Right forelimb (tissue), 1 donor: Measurements from ENCODE around the gene PLPP3.

Source experiments
- DNase-seq: peaks from one replicate; pipeline ENCODE4 v3.0.0-alpha.2; 2018

PLPP3 gene

DNA sequence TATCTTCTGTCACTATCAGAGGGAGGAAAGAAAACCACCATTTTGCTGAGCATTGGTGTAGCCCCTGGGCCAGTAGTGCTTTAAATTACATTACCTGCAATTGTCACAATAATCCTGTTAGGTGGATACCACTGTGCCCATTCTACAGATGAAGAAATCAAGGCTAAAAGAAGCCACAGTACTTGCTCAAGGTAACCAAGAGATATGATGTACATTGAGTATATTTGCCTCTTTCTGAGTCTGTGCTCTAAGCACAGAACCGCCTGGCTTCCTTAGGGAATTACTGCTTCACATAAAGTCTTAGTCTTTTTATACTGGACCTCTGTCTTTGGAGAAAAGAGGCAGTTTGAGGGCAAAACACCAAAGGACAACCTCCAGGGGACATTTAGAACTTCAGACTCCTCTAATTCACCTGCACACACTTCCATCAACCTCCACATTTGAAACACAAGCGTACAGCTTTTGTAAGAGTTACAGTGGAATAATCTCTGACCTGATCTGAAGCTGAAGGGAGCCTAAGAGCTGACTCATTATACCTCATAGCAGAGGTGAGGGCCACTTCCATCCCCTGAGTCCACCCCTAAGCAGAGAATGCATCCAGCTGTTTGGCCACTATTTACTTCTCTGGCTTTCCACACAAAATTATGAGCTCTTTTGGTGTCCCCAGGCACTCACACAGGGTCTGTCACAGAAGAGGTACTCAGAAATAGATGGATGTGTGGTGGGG is 61.8 kb downstream of the PLPP3 start:
- DNase-seq = no peak

DNA sequence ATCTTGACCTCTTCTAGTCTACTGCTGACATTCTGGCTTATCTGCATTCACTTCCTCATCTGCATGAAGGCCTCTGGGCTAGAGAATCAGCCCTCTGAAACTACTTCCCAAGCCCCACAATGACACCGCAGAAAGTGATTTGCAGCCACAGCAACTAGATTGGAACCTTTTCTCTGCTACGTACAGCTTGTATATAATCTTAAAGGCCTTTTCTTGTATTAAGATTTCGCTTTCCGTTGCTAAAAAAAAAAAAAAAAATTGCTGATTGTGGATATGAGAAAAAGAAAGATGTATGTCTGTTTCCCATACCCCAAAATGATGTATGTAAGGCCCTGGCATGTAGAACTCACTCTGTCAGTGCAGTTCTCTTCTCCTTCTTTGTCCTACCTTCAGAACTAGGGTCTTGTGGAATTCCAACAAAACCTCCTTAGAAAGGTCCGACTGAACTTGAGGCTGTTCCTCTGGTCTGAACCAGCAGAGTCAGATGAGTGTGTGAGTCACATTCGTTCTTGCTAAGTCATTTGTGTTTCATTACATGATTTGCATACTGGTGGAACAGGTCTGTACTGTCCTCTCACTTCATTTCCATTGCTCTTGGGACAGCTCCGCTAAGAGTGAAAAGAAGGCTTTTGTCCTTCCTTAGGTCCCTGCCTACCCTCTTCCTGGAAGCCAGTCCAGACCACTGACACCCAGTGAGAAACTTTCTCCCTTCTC is 62.7 kb downstream of the PLPP3 start:
- DNase-seq = no peak

DNA sequence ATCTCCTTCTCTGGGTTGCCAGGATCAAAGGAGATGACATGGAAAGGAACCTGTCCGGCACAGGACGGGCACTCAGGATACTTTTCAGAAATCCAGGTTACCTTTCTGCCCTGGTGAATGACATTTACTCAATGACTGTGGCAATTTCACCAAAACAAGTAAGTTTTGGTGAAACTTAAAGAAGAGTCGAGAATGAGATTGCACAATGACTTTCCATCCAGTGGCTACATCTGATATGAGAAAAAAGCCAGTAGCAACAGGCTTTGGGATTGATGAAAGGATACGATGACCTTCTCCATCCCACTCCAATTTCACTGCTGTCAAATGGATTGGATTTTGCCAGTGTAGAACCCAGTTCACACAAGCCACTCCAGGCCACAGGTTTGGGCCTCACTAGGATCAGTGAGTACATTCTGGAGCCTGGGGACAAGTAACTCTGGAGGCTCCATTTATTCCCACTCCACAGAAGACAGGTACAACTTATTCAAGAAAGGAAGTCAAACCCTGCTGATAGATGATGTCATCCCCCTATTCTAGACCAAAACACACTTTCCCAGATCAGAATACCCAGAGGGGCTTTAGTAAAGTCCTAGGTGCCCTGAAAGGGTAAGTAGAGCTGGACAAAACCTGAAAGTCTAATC is 63.3 kb downstream of the PLPP3 start:
- DNase-seq = no peak

DNA sequence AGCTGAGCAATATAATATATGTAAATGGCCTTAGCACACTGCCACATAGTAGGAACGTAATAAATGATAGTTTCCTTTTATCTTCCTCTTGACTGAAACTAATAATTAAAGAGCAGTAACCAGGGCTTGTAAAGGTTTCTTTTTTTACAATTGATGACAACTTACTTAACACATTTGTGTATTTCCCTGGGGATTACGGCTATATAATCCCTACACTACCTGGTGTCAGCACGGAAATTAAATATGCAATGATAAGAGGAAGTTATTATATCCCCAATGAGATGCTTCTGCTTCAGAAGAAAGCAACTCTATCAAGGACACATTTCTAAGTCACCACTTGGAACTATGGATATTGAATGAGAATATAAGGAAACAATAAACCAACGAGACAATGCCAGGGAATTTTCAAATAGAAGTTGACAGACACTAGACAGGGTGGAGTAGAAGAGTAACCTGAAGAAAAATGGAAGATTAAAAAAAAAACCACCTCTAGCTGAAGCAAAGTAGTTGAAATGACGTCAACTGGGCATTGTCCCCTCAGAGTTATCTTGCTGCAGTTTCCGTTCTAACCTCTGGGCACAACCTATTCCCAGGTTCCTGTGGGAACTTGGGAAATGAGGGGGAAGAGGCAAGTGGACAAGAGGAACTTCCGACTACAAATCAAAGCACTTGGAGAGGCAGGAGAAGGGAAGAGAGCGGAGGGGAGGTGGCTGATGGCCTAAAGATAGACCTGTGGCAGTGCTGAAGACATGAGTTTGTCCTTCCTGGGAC is 66.5 kb downstream of the PLPP3 start:
- no peak for DNase-seq

DNA sequence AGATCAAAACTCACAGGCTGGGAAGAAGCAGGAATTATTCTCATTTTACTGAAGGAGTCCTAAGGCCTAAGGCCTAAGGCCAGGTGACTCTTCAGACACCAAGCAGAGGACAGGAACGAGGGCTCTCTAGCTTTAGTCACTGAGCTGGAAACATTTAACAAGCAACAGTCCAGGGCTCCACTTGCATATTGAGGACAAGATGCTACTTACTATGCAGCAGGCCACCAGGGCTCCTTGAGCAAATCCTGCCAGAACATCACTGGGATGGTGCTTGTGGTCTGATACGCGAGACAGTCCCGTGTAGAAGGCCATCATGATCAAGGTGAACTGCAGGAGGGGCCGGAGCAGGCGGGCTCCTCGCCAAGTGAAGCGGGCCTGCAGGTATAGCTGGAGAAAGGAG is 67.6 kb downstream of the PLPP3 start:
- no peak for DNase-seq

DNA sequence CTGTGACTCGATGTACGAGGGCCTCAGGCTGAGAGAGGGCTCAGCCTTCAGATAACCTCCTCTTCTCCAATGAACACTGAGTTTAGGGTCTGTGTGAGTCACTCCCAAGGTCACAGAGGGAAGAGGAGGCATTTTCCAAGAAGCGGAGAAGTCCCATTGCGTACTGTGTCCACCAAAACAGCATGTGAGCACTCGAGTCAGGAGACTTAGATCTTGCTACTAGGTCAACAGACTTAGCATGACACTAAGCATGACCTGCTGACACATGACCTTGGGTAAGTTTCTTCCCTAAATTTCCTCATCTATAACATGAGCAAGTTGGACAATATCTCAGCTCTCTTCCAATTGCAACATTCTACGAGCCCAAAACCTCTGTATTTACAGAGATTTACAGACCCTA is 68.0 kb downstream of the PLPP3 start:
- DNase-seq = no peak

DNA sequence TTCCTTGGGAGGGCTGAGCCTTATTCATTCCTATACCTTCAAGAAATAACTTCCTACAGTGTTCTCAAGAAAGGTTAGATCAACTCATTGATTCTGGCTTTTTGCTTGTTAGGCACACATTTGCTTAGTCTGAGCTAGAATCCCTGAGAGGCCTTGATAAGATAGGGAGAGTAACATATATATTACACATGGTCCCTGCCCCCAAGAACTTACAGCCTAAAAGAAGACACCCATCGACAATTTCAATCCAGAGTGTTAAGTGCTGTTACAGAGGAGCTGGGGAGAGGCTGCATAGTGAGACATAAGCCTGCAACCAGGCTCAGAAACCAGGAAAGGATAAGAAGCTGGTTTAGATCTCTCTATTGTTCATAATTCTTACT is 68.7 kb downstream of the PLPP3 start:
- DNase-seq = no peak

DNA sequence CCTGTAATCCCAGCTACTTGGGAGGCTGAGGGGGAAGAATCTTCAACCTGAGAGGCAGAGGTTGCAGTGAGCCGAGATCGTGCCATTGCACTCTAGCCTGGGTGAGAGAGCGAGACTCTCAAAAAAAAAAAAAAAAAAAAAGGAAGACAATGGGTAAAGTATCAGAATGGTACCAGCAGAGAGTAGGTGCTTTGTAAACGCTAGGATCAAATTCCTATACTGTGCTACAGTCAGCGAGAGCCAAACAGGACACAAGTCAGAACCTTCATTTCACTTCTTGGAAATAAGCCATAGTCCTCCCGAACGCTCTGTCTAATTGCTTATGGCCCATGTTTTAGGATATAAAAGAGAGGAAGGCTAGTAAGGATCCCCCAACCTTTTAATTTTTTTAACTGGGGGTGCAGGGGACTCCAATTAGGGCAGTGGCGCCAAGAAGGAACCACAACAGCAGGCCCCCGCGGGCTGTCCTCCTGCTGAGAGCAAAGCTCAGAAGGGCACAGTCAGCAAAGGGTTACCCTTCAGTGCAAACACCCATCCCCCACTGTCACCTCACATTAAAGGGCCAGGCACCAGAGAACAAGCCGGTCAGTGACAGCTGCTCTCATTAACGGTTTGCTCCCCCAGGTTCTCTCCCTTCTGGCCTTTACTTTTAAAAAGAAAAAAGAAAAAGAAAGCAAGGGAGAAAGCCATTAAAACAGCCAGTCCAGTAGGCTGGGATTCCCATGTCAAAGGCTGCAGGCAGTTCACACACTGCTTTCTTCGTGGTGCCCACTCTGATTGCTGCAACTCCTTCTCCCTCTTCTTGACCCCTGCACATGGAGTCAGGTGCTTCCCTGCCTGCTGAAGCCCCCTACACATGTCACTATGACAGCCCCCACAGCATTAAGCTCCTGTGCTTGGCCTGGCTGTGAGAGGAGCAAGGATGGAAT is 69.4 kb downstream of the PLPP3 start:
- DNase-seq = no peak

DNA sequence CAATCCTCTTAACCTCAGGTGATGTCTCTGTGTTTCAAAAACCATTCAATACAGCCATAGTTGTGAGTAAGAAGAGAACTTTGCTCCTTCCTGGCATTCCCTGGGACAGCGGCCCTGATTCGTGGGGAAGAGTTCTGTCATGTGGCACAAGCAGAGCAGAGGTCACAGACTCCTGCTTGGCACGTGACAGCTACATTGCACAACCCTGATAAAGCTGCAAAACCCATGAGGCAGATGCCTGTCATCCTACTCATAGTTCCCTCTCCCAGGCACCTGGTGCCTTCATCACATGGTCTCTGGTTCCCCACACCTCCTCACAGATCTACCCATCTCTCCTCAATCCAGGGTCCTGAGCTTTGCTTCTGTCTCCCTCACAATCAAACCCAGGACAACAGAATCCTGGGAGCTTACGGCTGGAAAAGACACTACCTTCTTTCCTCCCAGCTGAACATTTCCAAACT is 70.8 kb downstream of the PLPP3 start:
- DNase-seq = no peak

DNA sequence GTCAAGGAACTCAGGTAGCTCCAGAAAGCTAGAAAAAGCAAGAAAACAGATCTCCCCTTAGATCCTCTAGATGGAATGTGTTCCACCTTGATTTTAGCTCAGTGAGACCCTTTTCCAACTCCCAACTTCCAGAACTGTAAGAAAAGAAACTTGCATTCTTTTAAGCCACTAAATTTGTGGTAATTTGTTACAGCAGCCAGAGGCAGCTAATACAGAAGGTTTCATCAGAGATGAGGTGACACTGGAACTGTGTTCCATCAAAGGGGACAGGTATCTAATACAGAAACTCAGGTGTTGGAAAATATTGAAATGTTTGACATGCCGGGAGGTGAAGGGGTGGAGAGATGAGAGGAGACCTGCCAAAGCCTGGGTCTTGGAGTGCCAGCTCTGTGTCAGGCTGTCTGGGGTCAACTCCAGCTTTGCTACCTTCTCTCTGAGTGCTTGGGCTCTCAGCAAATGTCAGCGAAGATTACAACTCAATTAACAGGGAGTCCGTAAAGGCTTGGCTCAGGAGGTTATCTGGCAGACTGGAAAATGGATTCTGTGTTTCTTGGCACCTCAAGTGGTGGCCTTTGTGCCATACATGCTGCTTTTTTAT is 71.3 kb downstream of the PLPP3 start:
- no peak for DNase-seq

DNA sequence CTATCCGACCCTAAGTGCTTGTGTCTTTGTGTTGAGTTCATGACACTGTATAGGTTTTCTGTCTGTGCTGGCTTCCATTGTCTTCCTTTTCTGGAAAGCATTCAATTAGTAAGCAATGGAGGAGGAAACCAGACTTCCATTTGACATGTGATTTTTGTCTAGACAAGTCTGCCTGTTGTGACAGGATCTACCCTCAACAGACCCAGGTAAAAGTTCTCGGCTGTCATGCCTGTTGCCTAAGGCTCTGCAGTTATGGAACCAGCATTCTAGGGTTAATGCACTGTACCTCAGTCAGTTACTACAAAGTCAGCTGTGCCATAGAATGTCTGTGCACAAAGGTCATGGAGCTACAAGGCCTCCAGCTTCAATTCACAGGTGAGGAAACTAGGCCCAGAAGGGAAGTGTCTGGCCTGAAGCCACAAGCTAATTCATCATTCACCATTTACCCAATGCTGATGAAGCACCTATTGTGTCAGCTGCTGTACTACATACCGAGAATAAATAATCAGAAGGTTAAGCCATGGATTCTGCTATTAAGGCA is 72.3 kb downstream of the PLPP3 start:
- DNase-seq = no peak

DNA sequence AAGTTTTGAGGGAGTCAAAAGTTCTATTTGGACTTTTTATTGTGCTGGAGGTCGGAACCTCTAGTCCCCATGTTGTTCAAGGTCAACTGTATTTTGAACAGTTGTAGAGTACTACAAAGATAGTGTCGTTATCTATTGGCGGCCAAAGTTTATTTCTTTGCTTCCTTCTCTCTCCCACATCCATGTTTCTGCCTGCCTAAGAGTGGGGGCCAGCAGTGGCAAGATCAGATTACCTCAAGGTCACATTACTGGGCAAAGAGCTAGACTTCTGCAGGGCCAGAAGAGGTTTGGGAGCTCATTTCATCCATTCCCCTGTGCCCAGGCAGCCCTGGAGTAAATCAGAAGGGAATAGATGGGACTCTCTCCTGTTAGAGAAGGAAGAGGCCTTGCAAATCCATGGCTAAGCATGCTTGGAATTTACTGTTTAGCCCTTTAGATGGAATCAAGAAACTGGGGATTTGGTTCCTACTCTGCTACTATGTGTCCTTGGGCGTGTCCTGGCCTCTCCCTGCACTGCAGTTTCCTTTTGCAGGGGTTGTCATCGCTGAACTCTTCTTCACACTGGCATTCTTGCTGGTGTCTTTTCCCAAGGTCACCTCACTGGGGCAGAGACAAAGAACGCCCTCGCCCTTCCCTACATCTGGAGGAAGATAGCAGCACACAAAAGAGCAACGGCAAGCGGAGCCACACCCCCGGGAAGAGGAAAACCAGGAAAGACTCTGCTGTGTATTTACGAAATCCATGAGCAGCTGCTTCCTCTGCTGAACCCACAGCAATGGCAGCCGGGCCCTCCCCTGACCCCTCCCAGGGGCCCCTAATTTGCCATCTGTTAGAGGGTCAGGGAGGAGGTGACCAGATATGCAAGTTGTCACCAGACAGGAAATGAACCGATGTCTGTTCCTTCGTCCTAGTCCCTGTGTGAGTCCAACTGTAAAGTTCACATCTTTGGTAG is 73.3 kb downstream of the PLPP3 start:
- no peak for DNase-seq

DNA sequence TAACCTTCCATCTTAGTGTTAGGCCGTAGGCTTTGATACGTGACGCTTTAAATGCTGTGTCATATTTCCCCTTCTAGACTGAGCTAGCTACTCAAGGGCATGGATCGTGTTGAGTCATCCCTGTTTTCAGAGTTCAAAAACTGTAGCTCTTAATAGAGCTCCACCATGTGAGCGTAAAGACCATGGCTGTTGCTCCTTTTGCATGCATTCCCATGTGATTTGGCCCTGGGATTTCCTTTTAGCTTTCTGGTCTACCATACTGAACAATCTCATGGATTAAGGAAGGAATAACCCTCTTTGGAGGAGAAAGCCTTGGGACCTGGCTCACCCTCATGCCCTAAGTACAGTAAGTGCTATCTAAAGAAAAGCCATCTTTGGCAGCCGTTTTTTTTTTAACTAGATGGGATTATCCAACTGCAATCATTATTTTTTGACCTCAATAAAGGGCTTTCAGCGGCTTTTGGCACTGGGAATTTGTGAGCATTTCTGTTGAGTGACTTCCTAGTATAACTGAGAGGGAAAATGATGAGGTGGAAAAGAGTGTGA is 76.6 kb downstream of the PLPP3 start:
- DNase-seq = no peak

DNA sequence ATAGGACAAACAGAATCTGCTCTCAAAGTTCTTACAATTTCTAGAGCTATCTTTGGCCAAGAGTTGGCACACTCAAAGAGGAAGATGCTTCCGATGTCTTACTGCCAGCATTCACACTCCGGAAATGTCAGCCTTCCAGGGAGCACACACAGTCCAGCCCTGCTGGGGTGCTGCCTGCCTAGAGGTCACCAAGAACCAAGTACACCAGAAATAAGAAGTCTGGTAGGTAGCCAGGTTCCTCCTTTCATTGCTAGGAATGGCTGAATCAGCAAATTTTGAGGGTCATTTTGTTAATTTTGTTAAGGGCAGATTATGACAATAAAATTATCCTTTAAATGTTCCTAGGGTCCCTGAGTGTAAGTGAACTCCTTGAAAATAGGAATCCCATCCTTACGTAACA is 77.5 kb downstream of the PLPP3 start:
- DNase-seq = no peak

DNA sequence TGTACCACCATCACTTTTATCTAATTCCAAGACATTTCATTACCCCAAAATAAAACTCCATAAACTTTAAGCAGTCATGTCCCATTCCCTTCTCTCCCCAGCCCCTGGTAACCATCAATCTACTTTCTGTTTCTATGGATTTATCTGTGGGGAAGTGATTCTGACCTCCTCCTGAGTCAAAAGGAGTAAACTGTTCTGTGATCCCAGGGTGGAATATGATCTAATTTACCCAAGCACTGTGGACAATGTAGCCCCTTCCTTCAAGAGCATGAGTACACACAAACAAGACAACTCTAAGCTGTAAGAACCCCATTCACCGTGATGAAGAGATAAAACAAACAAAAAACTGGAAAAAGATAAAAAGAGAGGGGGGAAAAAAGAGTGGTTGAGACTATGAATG is 77.9 kb downstream of the PLPP3 start:
- no peak for DNase-seq

DNA sequence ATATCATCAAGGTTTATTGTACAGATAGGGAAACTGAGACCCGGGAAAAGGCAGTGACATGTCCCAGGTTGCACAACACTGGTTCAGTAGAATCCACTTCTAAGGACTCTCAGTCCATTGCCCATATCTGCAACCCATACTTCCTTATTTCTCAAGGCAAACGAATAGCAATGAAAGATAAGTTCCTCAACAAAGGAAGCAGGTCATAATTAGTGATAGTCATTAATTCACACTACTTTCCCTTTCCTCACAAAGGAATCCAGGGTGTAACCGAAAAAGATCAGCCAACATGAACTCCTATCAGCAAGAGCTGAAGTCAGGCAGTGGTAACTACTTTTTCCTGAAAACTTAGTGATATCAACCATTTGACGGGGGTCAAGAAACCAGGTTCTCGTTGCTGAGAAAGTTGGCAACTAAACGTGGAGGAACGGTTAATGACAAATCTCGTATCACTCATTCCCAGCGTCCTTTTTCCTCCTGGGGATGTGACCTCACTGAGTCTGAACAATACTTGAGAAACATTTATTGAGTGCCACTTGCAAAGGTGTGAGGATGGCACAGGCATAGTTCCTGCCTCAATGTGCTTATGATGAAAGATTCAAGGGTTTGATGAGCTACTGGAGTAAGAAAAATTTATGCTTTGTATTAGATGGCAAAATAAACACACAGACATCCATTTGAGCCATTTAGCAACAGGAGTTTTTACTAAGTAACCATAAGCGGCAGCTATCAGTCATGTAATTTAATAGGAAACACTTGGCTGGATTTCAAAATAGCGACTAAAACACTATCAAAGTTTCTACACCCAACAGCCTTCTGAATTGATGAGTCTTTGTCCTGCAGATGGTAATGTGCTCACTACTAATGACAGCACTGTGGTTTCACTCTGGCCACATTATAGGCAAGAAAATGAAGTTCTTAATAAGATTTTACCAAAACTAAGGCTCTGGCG is 82.3 kb downstream of the PLPP3 start:
- DNase-seq = no peak

DNA sequence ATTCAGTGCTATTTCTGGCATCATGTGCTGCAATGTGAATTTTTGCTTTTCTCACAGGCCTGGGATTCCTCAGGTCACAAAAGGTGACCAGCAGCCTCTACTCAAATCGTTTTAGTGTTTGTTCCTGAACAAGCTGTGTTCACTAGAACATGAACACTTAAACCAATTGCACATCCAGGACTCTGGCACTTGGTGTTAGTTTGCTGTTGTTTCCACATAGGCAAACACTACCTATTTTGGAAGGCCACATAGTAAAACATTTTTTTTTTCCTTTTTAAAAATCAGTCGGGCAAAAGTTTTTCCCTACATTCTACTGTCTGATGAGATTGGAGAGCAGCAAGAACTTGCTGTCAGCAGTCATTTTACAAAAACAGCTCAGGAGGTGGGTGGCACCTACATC is 83.2 kb downstream of the PLPP3 start:
- DNase-seq = no peak

DNA sequence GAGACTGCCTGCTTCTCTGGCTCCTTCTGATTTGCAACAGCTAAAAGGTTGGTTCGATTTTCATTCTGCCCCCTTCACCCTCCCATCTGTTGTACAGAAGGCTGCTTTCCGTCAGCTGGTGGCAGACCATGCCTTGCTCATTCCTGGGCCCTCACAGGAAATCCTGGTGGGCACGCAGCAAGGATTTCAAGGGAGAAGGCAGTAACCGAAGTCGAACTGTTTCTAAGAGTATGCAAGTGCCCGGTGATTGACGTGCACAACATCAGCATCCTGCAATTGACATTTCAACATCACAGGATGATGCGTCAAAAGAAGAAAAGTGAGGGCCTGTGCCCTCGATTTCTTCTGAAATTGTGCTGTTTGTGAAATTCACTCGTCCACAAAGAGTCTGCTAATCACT is 83.8 kb downstream of the PLPP3 start:
- DNase-seq = no peak

DNA sequence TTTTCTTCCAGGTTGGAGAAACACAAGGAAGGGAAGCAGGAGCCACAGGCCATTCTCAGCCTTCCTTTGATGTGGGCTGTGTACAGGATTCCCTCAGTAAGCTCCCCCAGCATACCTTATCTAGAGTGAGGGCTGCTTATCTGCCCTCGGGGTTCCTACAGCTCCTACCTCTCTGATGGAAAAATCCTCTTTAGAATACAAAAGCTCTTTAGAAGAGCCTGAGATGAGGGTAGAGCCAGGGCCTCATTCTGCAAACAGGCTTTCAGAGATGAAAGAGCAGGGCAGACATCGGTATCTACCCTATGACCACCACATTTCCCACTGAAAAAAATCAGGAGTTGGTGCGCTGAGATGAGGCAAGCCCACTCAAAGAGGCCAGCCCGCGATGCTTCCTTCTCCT is 85.1 kb downstream of the PLPP3 start:
- DNase-seq = no peak
